ENCODE results near the gene CYP2F1. TPM values are rescaled to one million over a fixed set of nuclear protein-coding genes. Genes with fewer than 3 reads are reported as not detected.

The CYP2F1 gene
- total and polyA plus RNA-seq, 2 of the 13 experiments (the other 11 are each of a cell fraction or from before 2014, with no cell fraction given): not detected

- peak; percentile 75; the same call in 1 of the 2 replicates for TF ChIP-seq JUND (CRISPR knock-in tag; IDR thresholded peaks at IDR 0.05)
- TF ChIP-seq MYC (CRISPR knock-in tag; IDR thresholded peaks at IDR 0.05; ENCODE audit: borderline replicate concordance): 0 out of 2 replicates have a peak, but pooled peaks have one; percentile 25
- TF ChIP-seq KLF16 (CRISPR knock-in tag; IDR thresholded peaks at IDR 0.05): 0 out of 4 replicates have a peak, but pooled peaks of 1 of the 2 experiments have one; percentile 37
- no peak for TF ChIP-seq SALL2 (CRISPR knock-in tag; IDR thresholded peaks at IDR 0.05)
- no peak for TF ChIP-seq ZNF124 (CRISPR knock-in tag; IDR thresholded peaks at IDR 0.05)
- TF ChIP-seq ZSCAN25 (CRISPR knock-in tag; IDR thresholded peaks at IDR 0.05): peak; percentile 97
- peak; percentile 42; the same call in 1 of the 2 replicates for TF ChIP-seq SALL1 (CRISPR knock-in tag; IDR thresholded peaks at IDR 0.05)
- 0 out of 2 replicates have a peak, but pooled peaks have one; percentile 34 for TF ChIP-seq MEIS2 (CRISPR knock-in tag; IDR thresholded peaks at IDR 0.05)
- TF ChIP-seq ZNF362 (CRISPR knock-in tag; IDR thresholded peaks at IDR 0.05; ENCODE audit: borderline replicate concordance): peak; percentile 32; the same call in 1 of the 2 replicates
- TF ChIP-seq PRMT3 (CRISPR knock-in tag; IDR thresholded peaks at IDR 0.05; ENCODE audit: borderline replicate concordance, low read depth): no peak
- TF ChIP-seq BCLAF1 (IDR thresholded peaks at IDR 0.05): no peak
- peak; percentile 71 for TF ChIP-seq PAXIP1 (CRISPR knock-in tag; conservative IDR thresholded peaks at IDR 0.05)
- no peak for TF ChIP-seq ZBTB39 (CRISPR knock-in tag; IDR thresholded peaks at IDR 0.05)
- peak; percentile 90 for TF ChIP-seq ZNF770 (CRISPR knock-in tag; IDR thresholded peaks at IDR 0.05)
- TF ChIP-seq KMT2A (CRISPR knock-in tag; IDR thresholded peaks at IDR 0.05): no peak
Measured at GRCh38 chr19:41175801-41176777, 61.9 kb downstream of the CYP2F1 start (continued).

Data from HepG2 (cell line).